HG03521 (cell line): ENCODE data around the gene SLC2A11.
A peak's percentile ranks its signal among the peaks of the same experiment; 100 is the strongest.
"Not testable (repeated sequence)": the region's sequence is repeated elsewhere in the genome, so short reads cannot be mapped to it uniquely, and the experiment has no call there.

Experiments used
- ATAC-seq: cut with Tn5 transposase; IDR thresholded peaks from one replicate; pipeline ENCODE4 v1.9.1; 2021; ENCODE audit warnings: mild to moderate bottlenecking, moderate library complexity; ENCODE audit not compliant: unreplicated experiment

Gene SLC2A11

GRCh38 chr22:23884140-23884539 lies 26.5 kb downstream of the SLC2A11 start:
- ATAC-seq, result no peak

GRCh38 chr22:23888615-23889401 lies 31.1 kb downstream of the SLC2A11 start:
- ATAC-seq, result no peak

- ATAC-seq, result no peak
Measured at GRCh38 chr22:23889620-23890019, 31.9 kb downstream of the SLC2A11 start.

- ATAC-seq, result no peak
Measured at GRCh38 chr22:23891726-23892125, 34.1 kb downstream of the SLC2A11 start.

DNA sequence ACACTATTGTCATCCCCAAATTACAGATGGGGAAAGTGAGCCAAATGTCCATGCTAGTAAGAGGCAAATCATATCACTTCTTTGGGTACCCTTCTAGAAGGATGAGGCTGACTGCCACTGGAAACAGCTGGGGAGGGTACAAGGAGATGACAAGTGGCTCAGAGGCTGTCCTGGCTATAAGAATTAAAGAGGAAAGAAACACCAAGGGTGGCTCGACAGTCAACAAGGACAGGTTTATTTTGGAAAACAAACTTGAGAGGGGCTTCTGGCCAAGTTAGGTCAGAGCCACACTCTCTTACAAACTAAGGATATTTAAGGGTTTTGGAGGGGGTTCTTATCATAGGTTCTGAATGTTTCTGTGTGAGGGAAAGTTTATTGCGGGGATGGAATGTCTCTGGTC lies 34.5 kb downstream of the SLC2A11 start:
- ATAC-seq, result no peak

DNA sequence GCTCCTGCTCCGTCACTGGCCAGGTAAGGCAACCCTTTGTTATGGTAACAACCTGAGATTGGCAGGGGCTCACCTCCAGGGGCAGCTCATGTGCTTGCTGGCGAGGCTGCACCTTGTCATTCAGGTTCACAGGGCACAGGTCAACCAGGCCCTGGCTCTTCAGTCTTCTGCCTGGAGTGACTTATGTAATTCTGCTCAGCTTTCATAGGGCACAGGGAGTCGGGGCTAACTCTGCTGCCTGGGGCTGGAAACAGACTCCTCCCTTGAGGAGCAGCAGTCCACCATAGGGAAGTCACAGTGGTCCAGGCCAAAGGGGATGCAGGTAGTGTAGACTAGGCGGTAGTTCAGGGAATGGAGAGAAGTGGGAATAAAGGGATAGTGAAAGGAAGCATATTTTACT lies 35.0 kb downstream of the SLC2A11 start:
- no peak for ATAC-seq

DNA sequence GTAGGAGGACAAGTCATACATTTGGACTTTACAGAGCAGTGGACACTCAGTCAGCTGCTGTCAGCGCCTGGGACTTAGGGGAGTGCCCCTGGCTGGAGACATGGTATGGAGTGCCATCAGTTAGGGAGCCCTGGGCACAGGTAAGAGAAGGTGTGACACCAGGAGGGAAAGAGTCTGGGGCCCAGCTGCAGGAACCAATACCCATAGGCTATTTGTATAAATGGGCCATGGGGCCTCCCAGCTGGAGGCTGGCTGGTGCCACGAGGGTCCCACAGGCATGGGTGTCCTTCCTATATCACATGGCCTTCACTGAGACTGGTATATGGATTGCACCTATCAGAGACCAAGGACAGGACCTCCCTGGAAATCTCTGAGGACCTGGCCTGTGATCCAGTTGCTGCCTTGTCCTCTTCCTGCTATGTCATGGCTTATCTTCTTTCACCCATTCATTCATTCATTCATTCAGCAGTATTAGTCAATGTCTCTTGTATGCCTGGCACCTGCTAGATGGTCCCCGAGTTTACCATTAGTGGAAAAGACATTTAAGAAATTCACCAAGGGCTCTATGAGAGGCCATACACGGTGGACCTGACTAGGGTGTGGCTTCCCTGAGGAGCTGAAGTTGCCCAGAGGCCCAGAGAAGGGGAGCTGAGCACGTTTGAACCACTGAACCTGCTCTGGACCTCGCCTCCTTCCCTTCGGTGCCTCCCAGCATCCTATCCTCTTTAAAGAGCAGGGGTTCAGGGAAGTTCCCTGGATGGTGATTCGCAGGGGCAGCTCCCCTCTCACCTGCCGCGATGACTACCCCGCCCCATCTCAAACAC lies 35.7 kb downstream of the SLC2A11 start:
- no peak for ATAC-seq

GRCh38 chr22:23893945-23894709 lies 36.5 kb downstream of the SLC2A11 start, which contains the start of gene MIF:
Gene MIF (plus strand): TSS chr22:23894383. CDS start chr22:23894475, 92 bp downstream.
- peak; percentile 65 for ATAC-seq

GRCh38 chr22:23894710-23895598 lies 37.3 kb downstream of the SLC2A11 start:
- ATAC-seq, result peak; percentile 13

DNA sequence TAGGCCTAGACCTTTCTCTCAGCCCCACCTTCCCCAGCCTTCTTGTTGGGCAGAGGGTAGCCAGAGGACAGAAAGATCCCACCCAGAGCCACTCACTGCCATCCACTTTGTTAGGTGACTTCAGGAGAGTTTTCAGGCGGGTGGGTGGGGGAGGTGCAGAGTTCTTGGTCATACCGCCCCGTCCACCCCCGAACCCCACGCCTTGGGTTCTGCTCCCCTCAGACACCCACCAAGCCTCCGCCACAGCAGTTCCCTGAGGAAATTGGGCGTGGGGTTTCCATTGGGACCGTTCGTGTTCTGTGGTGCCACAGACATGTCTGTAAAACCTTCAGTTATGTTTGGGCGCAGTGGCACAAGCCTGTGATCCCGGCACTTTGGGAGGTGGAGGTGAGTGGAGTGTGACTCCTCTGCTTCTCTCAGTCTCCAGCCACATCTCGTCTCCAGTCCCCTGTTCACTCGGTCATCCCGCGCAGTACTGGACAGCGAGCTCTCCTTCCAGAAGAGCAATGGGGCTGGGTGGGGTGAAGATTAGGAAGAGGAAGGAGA lies 38.0 kb downstream of the SLC2A11 start:
- no peak for ATAC-seq

- no peak for ATAC-seq
Measured at GRCh38 chr22:23896166-23896522, 38.5 kb downstream of the SLC2A11 start.

DNA sequence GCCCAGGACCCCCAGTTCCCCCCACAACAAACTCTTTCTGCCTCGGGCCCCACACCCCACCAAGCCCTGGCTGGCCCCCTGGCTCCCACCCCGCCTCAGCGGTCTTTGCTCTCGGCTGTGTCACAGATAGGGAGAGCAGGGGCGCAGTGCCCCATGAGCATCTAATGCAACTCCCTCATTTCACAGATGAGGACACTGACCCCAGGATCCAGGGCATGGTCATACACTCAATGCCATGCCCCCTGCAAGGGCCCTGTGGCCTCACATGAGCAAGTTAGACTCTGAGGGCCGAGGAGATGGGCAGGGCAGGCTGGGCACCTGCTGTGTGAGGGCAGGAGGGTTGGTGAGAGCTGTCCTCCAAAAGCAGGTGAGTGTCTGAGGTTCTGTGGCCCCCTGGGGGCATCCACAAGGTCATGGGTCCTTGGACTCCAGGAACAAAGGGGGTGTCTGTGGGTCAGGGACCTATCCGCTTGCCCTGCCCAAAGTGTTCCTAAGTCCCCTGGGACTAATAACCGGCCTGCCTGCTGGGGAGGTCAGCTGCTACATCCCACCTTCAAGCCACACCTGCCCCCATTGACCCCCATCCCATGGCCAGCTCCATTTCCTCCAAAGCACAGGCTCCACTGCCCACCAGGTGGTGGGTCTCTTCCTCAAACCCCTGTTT lies 39.0 kb downstream of the SLC2A11 start:
- no peak for ATAC-seq

- ATAC-seq, result no peak
Measured at GRCh38 chr22:23897320-23897719, 39.6 kb downstream of the SLC2A11 start.

DNA sequence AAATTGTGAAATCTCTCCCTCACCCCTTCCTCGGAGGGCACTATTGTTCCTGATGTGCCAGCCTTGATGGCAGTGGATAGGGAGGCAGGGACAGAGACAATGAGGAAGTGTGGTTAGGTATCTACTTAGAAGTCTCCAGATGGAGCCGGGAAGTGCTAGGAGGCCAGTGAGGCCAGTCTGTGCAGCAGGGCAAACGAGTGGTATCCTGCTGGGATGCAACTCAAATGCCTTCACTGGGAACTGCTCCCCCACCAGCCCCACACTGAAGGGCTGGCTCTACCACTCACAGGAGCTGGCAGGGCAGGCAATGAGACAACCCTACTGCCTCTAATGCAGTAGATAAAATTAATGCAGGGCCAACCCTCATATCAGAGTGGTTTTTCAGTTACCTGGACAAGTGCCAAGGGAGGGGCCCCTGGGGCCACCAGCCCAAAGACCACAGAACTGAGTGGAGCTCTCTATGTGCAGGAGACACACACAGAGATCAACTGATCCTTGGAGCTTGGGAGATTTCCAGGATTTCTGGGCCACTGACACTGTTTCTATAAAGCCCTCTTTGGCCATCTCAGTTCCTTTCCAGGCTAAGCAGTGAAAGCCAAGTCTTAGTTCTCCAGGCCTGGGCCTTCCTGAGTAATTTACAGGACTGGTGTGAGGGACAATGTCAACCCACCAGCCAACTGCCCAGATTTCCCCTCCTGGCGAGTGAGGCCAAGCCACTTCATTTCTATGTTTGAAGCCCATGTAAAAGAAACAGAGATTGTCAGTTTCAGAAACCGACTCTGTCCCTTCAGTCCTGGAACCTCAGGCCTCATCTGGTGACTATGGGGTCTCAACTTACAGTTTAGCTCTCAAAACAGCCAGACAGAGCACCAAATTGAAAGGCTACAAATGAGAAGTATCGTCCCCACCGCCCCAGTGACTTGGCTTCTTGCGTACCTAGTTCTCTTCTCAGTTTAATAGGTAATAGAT lies 40.6 kb downstream of the SLC2A11 start:
- ATAC-seq, result no peak

GRCh38 chr22:23899042-23899745 lies 41.5 kb downstream of the SLC2A11 start:
- no peak for ATAC-seq

DNA sequence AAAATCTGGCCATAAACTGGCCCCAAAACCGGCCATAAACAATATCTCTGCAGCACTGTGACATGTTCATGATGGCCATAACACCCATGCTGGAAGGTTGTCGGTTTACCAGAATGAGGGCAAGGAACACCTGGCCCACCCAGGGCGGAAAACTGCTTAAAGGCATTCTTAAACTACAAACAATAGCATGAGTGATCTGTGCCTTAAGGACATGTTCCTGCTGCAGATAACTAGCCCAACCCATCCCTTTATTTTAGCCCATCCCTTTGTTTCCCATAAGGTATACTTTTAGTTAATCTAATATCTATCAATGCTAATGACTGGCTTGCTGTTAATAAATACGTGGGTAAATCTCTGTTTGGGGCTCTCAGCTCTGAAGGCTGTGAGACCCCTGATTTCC lies 42.6 kb downstream of the SLC2A11 start:
- not testable (repeated sequence) for ATAC-seq

DNA sequence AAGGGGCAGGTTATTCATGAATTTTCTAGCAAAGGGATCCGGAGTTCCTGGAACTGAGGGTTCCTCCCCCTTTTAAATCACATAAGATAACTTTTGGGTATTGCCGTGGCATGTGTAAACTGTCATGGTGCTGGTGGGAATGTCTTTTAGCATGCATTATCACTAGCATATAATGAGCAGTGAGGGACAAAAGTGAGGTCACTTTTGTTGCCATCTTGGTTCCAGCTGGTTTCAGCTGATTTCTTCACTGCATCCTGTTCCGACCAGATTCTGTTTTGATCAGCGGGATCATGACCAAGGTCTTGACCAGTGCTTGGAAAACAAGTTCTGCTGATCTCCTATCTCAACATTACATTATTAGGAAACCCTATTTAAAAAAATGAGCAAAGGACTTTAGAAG lies 43.9 kb downstream of the SLC2A11 start:
- ATAC-seq, result no peak
